Middle frontal gyrus (tissue), 1 donor: ENCODE data around the gene TTYH1.
A peak's percentile ranks its signal among the peaks of the same experiment; 100 is the strongest.
"Not testable (repeated sequence)": the region's sequence is repeated elsewhere in the genome, so short reads cannot be mapped to it uniquely, and the experiment has no call there.

Experiments used
- DNase-seq: peaks from one replicate; pipeline ENCODE4 v3.0.0-alpha.2; 2015; ENCODE audit warnings: low spot score; ENCODE audit errors: extremely low spot score

TTYH1 gene

GRCh38 chr19:54459282-54460229 is 44.3 kb downstream of the TTYH1 start:
- DNase-seq = no peak

GRCh38 chr19:54460230-54461005 is 45.2 kb downstream of the TTYH1 start:
- DNase-seq = no peak

GRCh38 chr19:54461210-54461609 is 45.9 kb downstream of the TTYH1 start:
- no peak for DNase-seq

- no peak for DNase-seq
Measured at GRCh38 chr19:54461613-54462012, 46.3 kb downstream of the TTYH1 start.

- no peak for DNase-seq
Measured at GRCh38 chr19:54462047-54462654, 46.9 kb downstream of the TTYH1 start.

- no peak for DNase-seq
Measured at GRCh38 chr19:54462655-54463530, 47.6 kb downstream of the TTYH1 start.

GRCh38 chr19:54463531-54464043 is 48.3 kb downstream of the TTYH1 start, which contains the start of gene LENG9:
Gene LENG9, minus strand, starts transcription at chr19:54463778. Its CDS starts 252 bp downstream, at chr19:54463526.
- DNase-seq = peak; percentile 85

GRCh38 chr19:54464044-54464629 is 48.9 kb downstream of the TTYH1 start:
- no peak for DNase-seq

GRCh38 chr19:54464630-54465425 is 49.6 kb downstream of the TTYH1 start:
- peak; percentile 49 for DNase-seq

- no peak for DNase-seq
Measured at GRCh38 chr19:54465426-54466109, 50.3 kb downstream of the TTYH1 start.

GRCh38 chr19:54466110-54466480 is 50.8 kb downstream of the TTYH1 start:
- not testable (repeated sequence) for DNase-seq

- no peak for DNase-seq
Measured at GRCh38 chr19:54469496-54469934, 54.3 kb downstream of the TTYH1 start.

GRCh38 chr19:54470276-54470887 is 55.1 kb downstream of the TTYH1 start:
- DNase-seq = no peak

GRCh38 chr19:54470991-54471782 is 55.9 kb downstream of the TTYH1 start:
- no peak for DNase-seq

- no peak for DNase-seq
Measured at GRCh38 chr19:54473071-54473891, 58.0 kb downstream of the TTYH1 start, which contains the start of gene CDC42EP5. Gene CDC42EP5, minus strand, starts transcription at chr19:54473296. Its CDS starts 7,749 bp downstream, at chr19:54465547.

GRCh38 chr19:54473892-54474372 is 58.7 kb downstream of the TTYH1 start:
- DNase-seq = no peak
